ENCODE results near the gene IGSF23.

The IGSF23 gene

GRCh38 chr19:44642377-44642776 is 29.0 kb downstream of the IGSF23 start:
- no peak for DNase-seq

GRCh38 chr19:44643605-44644401 is 30.4 kb downstream of the IGSF23 start, which contains the start of gene PVR:
Gene PVR, plus strand, starts transcription at chr19:44643910. Its CDS starts 187 bp downstream, at chr19:44644097.
- peak; percentile 21 for DNase-seq

- DNase-seq = no peak
Observed at GRCh38 chr19:44644402-44645016, 31.1 kb downstream of the IGSF23 start.

DNA sequence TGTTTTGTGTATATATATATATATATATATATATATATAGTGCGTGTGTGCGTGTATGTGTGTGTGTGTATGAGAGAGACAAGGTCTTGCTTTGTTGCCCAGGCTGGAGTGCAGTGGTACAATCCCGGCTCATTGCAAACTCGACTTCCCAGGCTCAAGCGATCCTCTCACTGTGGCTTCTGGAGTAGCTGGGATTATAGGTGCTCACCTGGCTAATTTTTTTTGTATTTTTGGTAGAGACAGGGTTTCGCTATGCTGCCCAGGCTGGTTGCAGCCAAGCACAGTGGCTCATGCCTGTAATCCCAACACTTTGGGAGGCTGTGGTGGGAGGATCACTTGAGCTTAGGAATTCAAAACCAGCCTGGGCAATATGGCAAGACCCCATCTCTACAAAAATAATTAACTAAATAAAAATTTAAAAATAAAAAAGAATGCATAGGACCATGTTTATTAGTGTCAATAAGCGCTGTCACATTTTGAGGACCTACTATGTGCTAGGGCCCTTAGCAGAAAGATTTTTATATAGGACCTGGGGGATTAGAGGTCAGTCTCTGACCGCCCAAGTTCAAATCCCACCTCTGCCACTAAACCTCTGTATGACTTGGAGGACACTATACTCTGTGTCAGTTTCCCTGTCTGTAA is 32.2 kb downstream of the IGSF23 start:
- DNase-seq = no peak

DNA sequence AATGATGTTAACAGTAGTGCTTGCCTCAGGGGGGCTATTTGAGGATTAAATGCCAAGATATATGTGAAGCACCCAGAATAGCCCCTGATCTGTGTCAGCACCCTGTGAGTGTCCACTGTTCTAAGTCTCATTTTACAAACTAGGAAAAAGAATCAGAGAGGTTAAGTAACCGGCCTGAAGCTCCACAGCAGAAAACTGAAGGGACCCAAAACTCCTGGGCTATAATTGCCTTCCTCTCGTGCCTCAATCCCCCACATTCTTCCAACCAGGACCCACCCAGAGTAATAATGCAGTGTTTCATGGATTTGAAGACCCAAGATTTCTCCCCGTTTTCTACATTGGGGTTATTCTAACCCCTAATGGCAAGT is 32.7 kb downstream of the IGSF23 start:
- no peak for DNase-seq

DNA sequence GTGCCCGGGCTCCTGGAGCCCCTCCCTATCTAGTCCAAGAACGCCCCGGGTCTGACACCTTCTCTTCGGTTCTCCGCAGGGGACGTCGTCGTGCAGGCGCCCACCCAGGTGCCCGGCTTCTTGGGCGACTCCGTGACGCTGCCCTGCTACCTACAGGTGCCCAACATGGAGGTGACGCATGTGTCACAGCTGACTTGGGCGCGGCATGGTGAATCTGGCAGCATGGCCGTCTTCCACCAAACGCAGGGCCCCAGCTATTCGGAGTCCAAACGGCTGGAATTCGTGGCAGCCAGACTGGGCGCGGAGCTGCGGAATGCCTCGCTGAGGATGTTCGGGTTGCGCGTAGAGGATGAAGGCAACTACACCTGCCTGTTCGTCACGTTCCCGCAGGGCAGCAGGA is 33.8 kb downstream of the IGSF23 start:
- DNase-seq = no peak

DNA sequence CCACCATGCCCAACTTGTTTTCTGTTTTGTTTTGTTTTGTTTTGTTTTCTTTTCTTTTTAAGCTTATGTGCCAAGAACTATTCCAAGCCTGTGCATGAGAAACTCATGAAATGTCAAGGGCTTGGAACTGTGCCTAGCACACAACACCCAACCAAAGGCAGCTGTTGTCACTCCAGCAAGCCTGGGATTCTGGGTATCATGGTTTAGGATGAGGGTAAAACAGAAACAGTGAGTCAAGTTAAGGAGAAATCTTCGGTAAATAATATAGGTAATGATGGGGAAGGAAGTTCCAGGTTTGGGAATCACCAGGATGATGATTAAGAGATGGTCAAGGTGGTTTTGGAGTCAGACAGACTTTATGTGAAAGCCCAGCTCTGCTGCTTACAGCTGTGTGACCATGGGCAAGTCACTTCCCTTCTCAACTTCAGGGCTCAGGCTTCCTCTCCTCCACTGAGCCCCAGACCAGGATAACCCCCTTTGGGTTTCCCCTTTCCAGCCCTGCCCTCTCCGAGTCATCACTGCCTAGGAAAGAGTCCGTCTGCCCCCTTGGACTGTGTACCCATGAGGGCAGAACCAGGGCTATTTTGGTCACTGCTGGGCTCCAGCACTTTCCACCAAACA is 35.4 kb downstream of the IGSF23 start:
- no peak for DNase-seq

DNA sequence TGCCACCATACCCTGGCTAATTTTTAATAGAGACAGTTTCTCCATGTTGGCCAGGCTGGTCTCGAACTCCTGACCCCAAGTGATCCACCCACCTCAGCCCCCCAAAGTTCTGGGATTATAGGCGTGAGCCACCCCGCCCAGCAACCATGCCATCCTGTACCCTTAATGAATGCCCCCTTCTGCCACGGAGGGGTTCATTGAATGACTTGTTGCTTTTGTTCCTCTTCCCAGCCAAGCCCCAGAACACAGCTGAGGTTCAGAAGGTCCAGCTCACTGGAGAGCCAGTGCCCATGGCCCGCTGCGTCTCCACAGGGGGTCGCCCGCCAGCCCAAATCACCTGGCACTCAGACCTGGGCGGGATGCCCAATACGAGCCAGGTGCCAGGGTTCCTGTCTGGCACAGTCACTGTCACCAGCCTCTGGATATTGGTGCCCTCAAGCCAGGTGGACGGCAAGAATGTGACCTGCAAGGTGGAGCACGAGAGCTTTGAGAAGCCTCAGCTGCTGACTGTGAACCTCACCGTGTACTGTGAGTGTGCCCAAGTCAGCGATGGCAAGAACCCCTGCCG is 36.3 kb downstream of the IGSF23 start:
- DNase-seq = no peak

DNA sequence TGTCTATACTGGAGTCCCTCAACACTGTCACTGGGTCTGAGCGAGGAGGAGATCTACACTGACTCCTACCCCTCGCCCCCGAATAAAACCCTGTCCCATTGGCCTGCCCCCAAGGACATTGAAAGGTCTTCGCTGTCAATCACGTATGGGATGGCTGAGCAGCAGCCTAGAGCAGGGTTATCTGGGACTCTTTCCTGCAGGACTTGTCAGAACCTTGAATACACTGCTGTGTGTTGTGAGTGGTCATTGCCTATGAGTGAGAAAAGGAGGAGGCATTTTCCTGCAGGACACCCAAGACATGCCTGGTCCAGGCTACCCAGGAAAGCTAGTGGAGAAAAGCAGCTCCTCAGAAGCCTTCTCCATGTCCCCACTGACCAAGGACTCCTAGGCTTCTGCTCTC is 40.0 kb downstream of the IGSF23 start:
- DNase-seq = no peak

DNA sequence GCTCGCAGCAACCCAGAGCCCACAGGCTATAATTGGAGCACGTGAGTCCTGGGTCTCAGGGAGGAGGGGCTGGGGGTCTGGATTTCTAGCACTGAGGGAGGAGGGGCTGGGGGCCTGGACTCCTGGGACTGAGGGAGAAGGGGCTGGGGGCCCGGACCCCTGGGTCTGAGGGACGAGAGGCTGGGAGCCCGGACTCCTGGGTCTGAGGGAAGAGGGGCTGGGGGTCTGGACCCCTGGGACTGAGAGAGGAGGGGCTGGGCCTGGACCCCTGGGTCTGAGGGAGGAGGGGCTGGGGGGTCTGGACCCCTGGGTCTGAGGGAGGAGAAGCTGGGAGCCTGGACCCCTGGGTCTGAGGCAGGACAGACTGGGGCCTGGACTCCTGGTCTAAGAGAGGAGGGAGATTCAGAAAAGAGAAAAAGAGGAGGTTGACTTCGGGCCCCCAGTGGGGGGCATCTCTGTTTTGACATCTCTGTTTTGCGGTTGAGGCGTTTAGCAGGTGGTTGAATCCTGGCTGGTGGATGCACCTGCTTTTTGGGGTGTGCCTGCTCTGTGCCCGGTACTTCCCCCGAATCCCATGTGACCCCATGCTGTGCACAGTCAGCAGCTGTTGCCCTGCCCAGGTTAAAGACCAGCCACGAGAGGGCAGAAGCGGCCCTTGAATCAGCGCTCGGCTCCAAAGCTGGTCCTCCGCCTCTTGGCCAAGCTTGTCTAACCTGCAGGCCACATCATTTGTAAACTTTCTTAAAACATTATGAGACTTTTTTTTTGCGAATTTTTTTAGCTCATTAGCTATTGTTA is 40.8 kb downstream of the IGSF23 start:
- DNase-seq = peak; percentile 52

GRCh38 chr19:44657211-44657921 is 44.0 kb downstream of the IGSF23 start:
- DNase-seq = peak; percentile 47

GRCh38 chr19:44658069-44658733 is 44.8 kb downstream of the IGSF23 start:
- no peak for DNase-seq

DNA sequence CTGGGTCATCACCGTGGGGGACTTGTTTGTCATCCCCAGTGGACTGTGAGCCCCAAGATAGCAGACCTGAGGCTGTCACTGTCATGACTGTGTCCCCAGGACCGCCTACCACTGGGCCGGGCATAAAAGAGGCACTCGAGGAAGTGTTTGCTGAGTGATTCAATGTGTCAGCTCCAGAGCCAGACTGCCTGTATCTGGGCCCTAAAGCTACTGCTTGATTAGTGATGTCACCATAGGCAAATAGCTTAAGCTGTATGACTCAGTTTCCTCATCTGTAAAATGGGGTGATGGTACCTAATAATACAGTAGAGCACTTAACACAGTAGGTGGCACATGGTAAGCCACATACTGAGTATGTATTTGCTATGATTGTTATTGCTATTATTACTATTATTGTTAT is 46.7 kb downstream of the IGSF23 start:
- no peak for DNase-seq

GRCh38 chr19:44661205-44661604 is 47.8 kb downstream of the IGSF23 start:
- no peak for DNase-seq

- DNase-seq = no peak
Observed at GRCh38 chr19:44661904-44662303, 48.5 kb downstream of the IGSF23 start.

DNA sequence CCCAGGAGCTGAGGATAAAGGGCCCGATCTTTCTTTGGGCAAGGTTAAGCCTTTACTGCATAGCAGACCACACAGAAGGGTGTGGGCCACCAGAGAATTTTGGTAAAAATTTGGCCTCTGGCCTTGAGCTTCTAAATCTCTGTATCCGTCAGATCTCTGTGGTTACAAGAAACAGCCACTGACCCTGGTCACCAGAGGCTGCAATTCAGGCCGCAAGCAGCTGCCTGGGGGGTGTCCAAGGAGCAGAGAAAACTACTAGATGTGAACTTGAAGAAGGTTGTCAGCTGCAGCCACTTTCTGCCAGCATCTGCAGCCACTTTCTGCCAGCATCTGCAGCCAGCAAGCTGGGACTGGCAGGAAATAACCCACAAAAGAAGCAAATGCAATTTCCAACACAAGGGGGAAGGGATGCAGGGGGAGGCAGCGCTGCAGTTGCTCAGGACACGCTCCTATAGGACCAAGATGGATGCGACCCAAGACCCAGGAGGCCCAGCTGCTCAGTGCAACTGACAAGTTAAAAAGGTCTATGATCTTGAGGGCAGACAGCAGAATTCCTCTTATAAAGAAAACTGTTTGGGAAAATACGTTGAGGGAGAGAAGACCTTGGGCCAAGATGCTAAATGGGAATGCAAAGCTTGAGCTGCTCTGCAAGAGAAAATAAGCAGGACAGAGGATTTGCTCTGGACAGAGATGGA is 49.5 kb downstream of the IGSF23 start:
- no peak for DNase-seq

DNA sequence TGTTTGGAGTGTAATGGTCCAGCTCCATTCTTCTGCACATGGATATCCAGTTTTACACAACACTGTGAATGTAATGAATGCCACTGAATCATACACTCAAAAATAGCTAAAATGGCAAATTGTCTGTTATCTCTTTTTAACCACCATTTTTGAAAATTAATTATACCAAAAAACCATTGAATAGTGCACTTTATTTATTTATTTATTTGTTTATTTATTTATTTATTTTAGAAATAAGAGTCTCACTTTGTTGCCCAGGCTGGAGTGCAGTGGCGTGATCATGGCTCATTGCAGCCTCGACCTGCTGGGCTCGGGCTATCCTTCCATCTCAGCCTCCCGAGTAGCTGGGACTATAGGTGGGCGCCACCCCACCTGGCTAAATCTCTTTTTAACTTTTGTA is 50.6 kb downstream of the IGSF23 start:
- no peak for DNase-seq

GRCh38 chr19:44664976-44665375 is 51.6 kb downstream of the IGSF23 start:
- DNase-seq = no peak

DNA sequence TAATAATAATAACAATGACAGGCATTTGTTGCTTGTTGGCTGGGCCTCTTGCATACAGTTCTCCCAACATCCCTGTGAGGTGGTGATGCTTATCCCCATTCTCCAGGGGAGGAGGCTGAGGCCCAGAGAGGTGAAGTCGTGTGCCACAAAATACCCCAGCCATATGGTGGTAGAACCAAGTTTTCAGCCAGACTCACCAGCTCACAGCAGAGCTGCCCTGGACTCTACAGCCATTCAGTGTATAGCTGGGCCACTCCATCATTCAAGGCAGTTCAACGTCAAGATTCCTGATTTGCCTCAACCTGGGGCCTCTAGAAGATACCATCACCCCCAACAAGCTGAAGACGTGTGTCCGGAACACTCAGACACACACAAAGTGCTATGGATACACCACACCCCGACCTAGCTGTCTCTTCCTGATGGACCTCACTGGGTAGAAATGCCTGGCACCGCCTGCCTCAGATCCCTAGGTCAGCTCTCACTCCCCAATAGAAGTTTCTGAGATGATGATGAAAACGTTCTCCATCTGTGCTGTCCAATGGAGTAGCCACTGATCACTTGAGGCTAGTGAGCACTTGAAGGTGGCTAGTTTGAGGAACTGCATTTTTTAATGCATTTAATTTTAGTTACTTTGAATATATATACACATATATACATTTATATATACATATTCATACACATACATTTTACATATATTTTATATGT is 53.6 kb downstream of the IGSF23 start:
- DNase-seq = no peak
